HEK293 (cell line): ENCODE data around the gene RIPOR3.

Experiments used
- CTCF ChIA-PET: fragments of 350-600 bp; formaldehyde crosslinking; extraction: SDS; loops from one replicate; lab custom pipeline; 2021; ENCODE audit warnings: antibody characterized with exemption; lab: Yijun Ruan, JAX
- POLR2A ChIA-PET: fragments of 300-600 bp; formaldehyde crosslinking; extraction: SDS; loops from one replicate; lab custom pipeline; 2020; ENCODE audit warnings: antibody characterized with exemption, inconsistent platforms; lab: Yijun Ruan, JAX
- H3K27ac ChIP-seq: fragments of 200-500 bp; sonication (Bioruptor generic); 2 replicates; pipeline ENCODE4 v1.5.1; 2014; ENCODE audit warnings: low read depth, low read length, control low read depth, inconsistent platforms; ENCODE audit errors: extremely low read depth
- H3K36me3 ChIP-seq, 2 experiments: fragments of 200-500 bp in 1 of 2; sonication (Bioruptor generic) in 1 of 2; 1 replicate in 1 of 2; 2 replicates in 1 of 2; pipeline ENCODE4 v1.5.1; 2014 to 2017; ENCODE audit warnings: inconsistent platforms in 2 of 2, low read length in 2 of 2; ENCODE audit not compliant: control insufficient read depth in 2 of 2, insufficient read depth in 1 of 2
- H3K4me1 ChIP-seq: fragments of 200-500 bp; sonication (Bioruptor generic); 2 replicates; pipeline ENCODE4 v1.5.1; 2014; ENCODE audit warnings: mild to moderate bottlenecking, low read length, inconsistent platforms; ENCODE audit not compliant: control insufficient read depth, insufficient read depth
- H3K4me3 ChIP-seq: 2 replicates; pipeline ENCODE4 v1.5.1; 2011; ENCODE audit warnings: low read depth, mild to moderate bottlenecking, control low read depth, low read length, moderate library complexity
- H3K9me3 ChIP-seq: fragments of 200-500 bp; sonication (Bioruptor generic); 2 replicates; pipeline ENCODE4 v1.5.1; 2014; ENCODE audit warnings: low read depth, low read length, inconsistent platforms; ENCODE audit not compliant: control insufficient read depth, insufficient read depth
- BCL11A ChIP-seq: fragments of 450-650 bp; formaldehyde crosslinking; IDR thresholded peaks from 2 replicates; pipeline ENCODE4 v1.5.1; 2016; ENCODE audit warnings: low read depth, missing biosample characterization, missing genetic modification characterization
- BCL11B ChIP-seq: fragments of 450-650 bp; formaldehyde crosslinking; IDR thresholded peaks from 2 replicates; pipeline ENCODE4 v1.5.1; 2016; ENCODE audit warnings: low read depth, missing biosample characterization, missing genetic modification characterization
- HIC1 ChIP-seq: fragments of 450-650 bp; formaldehyde crosslinking; IDR thresholded peaks from 2 replicates; pipeline ENCODE4 v1.5.1; 2016; ENCODE audit warnings: missing biosample characterization, missing genetic modification characterization
- MZF1 ChIP-seq: fragments of 450-650 bp; formaldehyde crosslinking; IDR thresholded peaks from 2 replicates; pipeline ENCODE4 v1.5.1; 2017; ENCODE audit warnings: missing biosample characterization, missing genetic modification characterization, borderline replicate concordance
- PRDM6 ChIP-seq: fragments of 450-650 bp; formaldehyde crosslinking; IDR thresholded peaks from 2 replicates; pipeline ENCODE4 v1.5.1; 2017; ENCODE audit warnings: missing biosample characterization, missing genetic modification characterization
- YY2 ChIP-seq: fragments of 450-650 bp; formaldehyde crosslinking; IDR thresholded peaks from 2 replicates; pipeline ENCODE4 v1.5.1; 2016; ENCODE audit warnings: missing biosample characterization, missing genetic modification characterization
- ZBTB17 ChIP-seq: fragments of 450-650 bp; formaldehyde crosslinking; IDR thresholded peaks from 2 replicates; pipeline ENCODE4 v1.5.1; 2016; ENCODE audit warnings: missing biosample characterization, missing genetic modification characterization
- ZNF211 ChIP-seq: fragments of 450-650 bp; formaldehyde crosslinking; IDR thresholded peaks from 2 replicates; pipeline ENCODE4 v1.5.1; 2016; ENCODE audit warnings: low read depth, missing biosample characterization, missing genetic modification characterization
- ZNF214 ChIP-seq: fragments of 450-650 bp; formaldehyde crosslinking; IDR thresholded peaks from 2 replicates; pipeline ENCODE4 v1.5.1; 2017; ENCODE audit warnings: missing biosample characterization, mild to moderate bottlenecking, missing genetic modification characterization, borderline replicate concordance
- ZNF398 ChIP-seq: fragments of 450-650 bp; formaldehyde crosslinking; IDR thresholded peaks from 2 replicates; pipeline ENCODE4 v1.5.1; 2017; ENCODE audit warnings: missing biosample characterization, missing genetic modification characterization
- ZNF654 ChIP-seq: fragments of 450-650 bp; formaldehyde crosslinking; IDR thresholded peaks from 2 replicates; pipeline ENCODE4 v1.5.1; 2016; ENCODE audit warnings: low read depth, missing biosample characterization, missing genetic modification characterization
- ZNF747 ChIP-seq: fragments of 450-650 bp; formaldehyde crosslinking; IDR thresholded peaks from 2 replicates; pipeline ENCODE4 v1.5.1; 2016; ENCODE audit warnings: missing biosample characterization, missing genetic modification characterization
- ZSCAN30 ChIP-seq: fragments of 450-650 bp; IDR thresholded peaks from 2 replicates; pipeline ENCODE4 v1.5.1; 2018; ENCODE audit warnings: missing biosample characterization, mild to moderate bottlenecking, missing genetic modification characterization, moderate library complexity
- TF ChIP-seq, protein P1 (sequence below): fragments of 450-650 bp; formaldehyde crosslinking; IDR thresholded peaks from 2 replicates; pipeline ENCODE4 v1.5.1; 2016; ENCODE audit warnings: missing biosample characterization, missing genetic modification characterization

RIPOR3 gene

DNA sequence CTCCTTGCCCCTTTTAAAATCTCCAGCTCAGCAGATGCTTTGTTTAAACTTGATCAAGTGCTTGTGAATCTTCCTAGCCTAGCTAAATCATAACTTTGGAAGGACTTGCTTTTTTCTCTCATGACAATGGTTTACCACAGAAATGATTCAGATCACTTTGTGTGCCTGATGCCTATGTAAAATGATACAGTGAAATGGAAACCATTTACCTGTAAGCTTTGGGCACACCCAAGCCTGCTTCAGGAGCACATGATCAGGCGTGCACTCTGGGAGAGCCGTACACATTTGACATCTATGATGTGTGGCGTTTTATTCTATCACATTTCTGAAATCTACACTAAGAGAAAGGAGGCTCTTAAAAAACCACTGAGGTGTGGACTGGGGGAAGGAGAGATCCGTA is 140.1 kb downstream of the RIPOR3 start:
- Histone ChIP-seq H3K36me3 (peaks cover 4 to 5% of the 10 kb centered on the region in 2 experiments; a peak in 2 of 3 replicates), H3K4me3 (no peak overlapping the region), H3K9me3 (no peaks in the 10 kb centered on the region), H3K4me1 (peaks cover 3% of the 10 kb centered on the region; the same call in 1 of the 2 replicates), H3K27ac (no peak overlapping the region)
- POLR2A ChIA-PET = no interaction called here
- no peak for TF ChIP-seq ZSCAN30 (tag by site-specific recombination)
- no peak for TF ChIP-seq PRDM6
- TF ChIP-seq ZNF654 (tag by site-specific recombination) = no peak
- no peak for TF ChIP-seq BCL11A (tag by site-specific recombination)
- TF ChIP-seq, protein P1, sequence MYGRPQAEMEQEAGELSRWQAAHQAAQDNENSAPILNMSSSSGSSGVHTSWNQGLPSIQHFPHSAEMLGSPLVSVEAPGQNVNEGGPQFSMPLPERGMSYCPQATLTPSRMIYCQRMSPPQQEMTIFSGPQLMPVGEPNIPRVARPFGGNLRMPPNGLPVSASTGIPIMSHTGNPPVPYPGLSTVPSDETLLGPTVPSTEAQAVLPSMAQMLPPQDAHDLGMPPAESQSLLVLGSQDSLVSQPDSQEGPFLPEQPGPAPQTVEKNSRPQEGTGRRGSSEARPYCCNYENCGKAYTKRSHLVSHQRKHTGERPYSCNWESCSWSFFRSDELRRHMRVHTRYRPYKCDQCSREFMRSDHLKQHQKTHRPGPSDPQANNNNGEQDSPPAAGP (tag by site-specific recombination) = no peak
- TF ChIP-seq ZNF211 (tag by site-specific recombination) = no peak
- CTCF ChIA-PET = interaction anchor here (0.5 to 1.4 kb wide), 3 partner anchors 25 to 169 kb away, joined by 3 to 4 read pairs (median 4); no protein-coding TSS in a partner anchor

- Histone ChIP-seq H3K36me3 (peaks cover 4 to 5% of the 10 kb centered on the region in 2 experiments; a peak in 2 of 3 replicates), H3K27ac (no peak overlapping the region), H3K4me1 (peaks cover 3% of the 10 kb centered on the region; the same call in 1 of the 2 replicates), H3K4me3 (no peak overlapping the region), H3K9me3 (no peaks in the 10 kb centered on the region)
- ChIA-PET CTCF (interaction anchor here (0.9 to 1.4 kb wide), 2 partner anchors 25 to 38 kb away, joined by 3 to 4 read pairs; no protein-coding TSS in a partner anchor), POLR2A (no interaction called here)
- TF ChIP-seq MZF1 (no peak), BCL11B (tag by site-specific recombination) (no peak)
These were observed 140.8 kb downstream of the RIPOR3 start for GRCh38 chr20:50550531-50550930.

DNA sequence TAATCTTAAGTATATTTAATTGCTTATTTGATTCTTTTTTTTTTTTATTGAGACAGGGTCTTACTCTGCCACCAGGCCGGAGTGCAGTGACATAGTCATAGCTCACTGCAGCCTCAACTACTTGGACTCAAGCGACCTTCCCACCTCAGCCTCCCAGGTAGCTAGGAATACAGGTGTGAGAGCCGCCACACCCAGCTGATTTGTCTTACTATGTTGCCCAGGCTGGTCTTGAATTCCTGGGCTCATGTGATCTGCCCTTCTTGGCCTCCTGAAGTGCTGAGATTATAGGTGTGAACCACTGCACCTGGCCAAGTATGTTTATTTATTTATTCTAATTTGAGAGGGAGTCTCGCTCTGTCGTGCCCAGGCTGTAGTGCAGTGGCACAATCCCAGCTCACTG is 142.9 kb downstream of the RIPOR3 start:
- H3K9me3 ChIP-seq = no peaks in the 10 kb centered on the region
- no peak overlapping the region for H3K27ac ChIP-seq
- H3K4me3 ChIP-seq = no peak overlapping the region
- ChIA-PET POLR2A (no interaction called here), CTCF (interaction anchor here (0.6 to 1.0 kb wide), 2 partner anchors 16 to 40 kb away, joined by 4 to 5 read pairs; no protein-coding TSS in a partner anchor)
- peaks cover 4 to 5% of the 10 kb centered on the region in 2 experiments; a peak in 2 of 3 replicates for H3K36me3 ChIP-seq
- TF ChIP-seq ZNF398 (tag by site-specific recombination) = no peak
- TF ChIP-seq ZNF747 (tag by site-specific recombination) = no peak
- no peak for TF ChIP-seq HIC1
- TF ChIP-seq YY2 (tag by site-specific recombination) = no peak
- no peak for TF ChIP-seq ZNF654 (tag by site-specific recombination)
- TF ChIP-seq ZNF214 = no peak
- TF ChIP-seq ZBTB17 (tag by site-specific recombination) = no peak
- H3K4me1 ChIP-seq = peaks cover 3% of the 10 kb centered on the region; the same call in 1 of the 2 replicates
